SKM-1 (cell line): ENCODE measurements around the gene SSX2B.
"Not testable (repeated sequence)": the region's sequence is repeated elsewhere in the genome, so short reads cannot be mapped to it uniquely, and the experiment has no call there.

Experiments used
- DNase-seq: peaks from one replicate; lab custom pipeline; 2025; ENCODE audit not compliant: unreplicated experiment; lab: John Stamatoyannopoulos, UW

Gene SSX2B

GRCh38 chrX:52750952-52751351, at the start of gene SSX2B:
Gene SSX2B (plus strand): TSS chrX:52751252. CDS start chrX:52752681, 1,429 bp downstream.
- not testable (repeated sequence) for DNase-seq

GRCh38 chrX:52707078-52707477, 44.0 kb upstream of the SSX2B start, which contains the start of gene SSX2:
Gene SSX2 (minus strand): TSS chrX:52707178. CDS start chrX:52705749, 1,429 bp downstream.
- not testable (repeated sequence) for DNase-seq

- DNase-seq, result not testable (repeated sequence)
These were observed 14.9 kb downstream of the SSX2B start for GRCh38 chrX:52765983-52766382.

GRCh38 chrX:52773504-52773903, 22.5 kb downstream of the SSX2B start:
- DNase-seq, result not testable (repeated sequence)

GRCh38 chrX:52797327-52797726, 46.3 kb downstream of the SSX2B start, which contains the start of gene SPANXN5:
Gene SPANXN5 (minus strand): TSS chrX:52797427. CDS start chrX:52797348, 79 bp downstream.
- not testable (repeated sequence) for DNase-seq

- DNase-seq, result not testable (repeated sequence)
These were observed 53.8 kb downstream of the SSX2B start for GRCh38 chrX:52804876-52805275.
